H9 (cell line): ENCODE results near the gene ITGB7. TPM values are rescaled to one million over a fixed set of nuclear protein-coding genes. Genes with fewer than 3 reads are reported as not detected.

Source experiments
- DNase-seq: peaks from one replicate; pipeline ENCODE4 v3.0.0-alpha.2; 2017
- H2AFZ ChIP-seq: one replicate; pipeline ENCODE4 v1.6.1; 2013; ENCODE audit warnings: mild to moderate bottlenecking, low read length, control low read depth, moderate library complexity
- H2AK5ac ChIP-seq: 2 replicates; pipeline ENCODE4 v1.6.1; 2013; ENCODE audit warnings: low read length, control low read depth, mixed read lengths; ENCODE audit not compliant: insufficient read length
- H2BK120ac ChIP-seq: one replicate; pipeline ENCODE4 v1.6.1; 2013; ENCODE audit warnings: low read depth, mild to moderate bottlenecking, low read length, control low read depth, inconsistent platforms; ENCODE audit not compliant: poor library complexity, severe bottlenecking
- H2BK12ac ChIP-seq: 2 replicates; pipeline ENCODE4 v1.6.1; 2013; ENCODE audit warnings: low read length, control low read depth, mixed read lengths, low read depth; ENCODE audit not compliant: insufficient read length
- H2BK15ac ChIP-seq: 2 replicates; pipeline ENCODE4 v1.6.1; 2013; ENCODE audit warnings: low read depth, low read length, control low read depth
- H2BK20ac ChIP-seq: one replicate; pipeline ENCODE4 v1.6.1; 2013; ENCODE audit warnings: low read depth, mild to moderate bottlenecking, low read length, control low read depth, inconsistent platforms; ENCODE audit not compliant: poor library complexity, severe bottlenecking
- H2BK5ac ChIP-seq: 2 replicates; pipeline ENCODE4 v1.6.1; 2013; ENCODE audit warnings: low read length, control low read depth, mixed read lengths; ENCODE audit not compliant: insufficient read length
- H3K14ac ChIP-seq: 2 replicates; pipeline ENCODE4 v1.6.1; 2013; ENCODE audit warnings: low read length, control low read depth; ENCODE audit not compliant: insufficient read depth
- H3K18ac ChIP-seq: 2 replicates; pipeline ENCODE4 v1.6.1; 2013; ENCODE audit warnings: low read depth, mild to moderate bottlenecking, mixed read lengths, low read length, control low read depth; ENCODE audit not compliant: insufficient read length
- H3K23ac ChIP-seq: 2 replicates; pipeline ENCODE4 v1.6.1; 2013; ENCODE audit warnings: low read length, control low read depth, mixed read lengths, low read depth; ENCODE audit not compliant: insufficient read length
- H3K23me2 ChIP-seq: 2 replicates; pipeline ENCODE4 v1.6.1; 2013; ENCODE audit warnings: low read depth, mild to moderate bottlenecking, mixed read lengths, low read length, control low read depth; ENCODE audit not compliant: insufficient read length, poor library complexity, severe bottlenecking
- H3K27ac ChIP-seq: 2 replicates; pipeline ENCODE4 v1.5.1; 2013; ENCODE audit warnings: low read length, control low read depth, mixed read lengths, low read depth; ENCODE audit not compliant: insufficient read length
- H3K27me3 ChIP-seq: 2 replicates; pipeline ENCODE4 v1.6.1; 2013; ENCODE audit warnings: low read length, control low read depth, inconsistent platforms; ENCODE audit not compliant: insufficient read depth
- H3K4ac ChIP-seq: 2 replicates; pipeline ENCODE4 v1.6.1; 2013; ENCODE audit warnings: low read depth, mild to moderate bottlenecking, control low read depth, inconsistent platforms, low read length, moderate library complexity
- H3K4me1 ChIP-seq: 2 replicates; pipeline ENCODE4 v1.6.1; 2013; ENCODE audit warnings: low read length, control low read depth, inconsistent platforms; ENCODE audit not compliant: insufficient read depth
- H3K4me2 ChIP-seq: 2 replicates; pipeline ENCODE4 v1.6.1; 2013; ENCODE audit warnings: low read length, control low read depth, mixed read lengths; ENCODE audit not compliant: insufficient read length, insufficient read depth
- H3K56ac ChIP-seq: 2 replicates; pipeline ENCODE4 v1.6.1; 2013; ENCODE audit warnings: low read depth, mild to moderate bottlenecking, mixed read lengths, low read length, control low read depth; ENCODE audit not compliant: insufficient read length
- H3K79me1 ChIP-seq: 2 replicates; pipeline ENCODE4 v1.6.1; 2013; ENCODE audit warnings: low read depth, mild to moderate bottlenecking, moderate library complexity, low read length, control low read depth, inconsistent platforms; ENCODE audit not compliant: insufficient read depth, poor library complexity, severe bottlenecking
- H3K79me2 ChIP-seq: 2 replicates; pipeline ENCODE4 v1.6.1; 2013; ENCODE audit warnings: low read length, control low read depth, inconsistent platforms; ENCODE audit not compliant: insufficient read depth
- H3K9ac ChIP-seq: 2 replicates; pipeline ENCODE4 v1.6.1; 2013; ENCODE audit warnings: low read length, control low read depth, mixed read lengths; ENCODE audit not compliant: insufficient read length; ENCODE audit errors: extremely low read depth
- H3K9me3 ChIP-seq: one replicate; pipeline ENCODE4 v1.6.1; 2013; ENCODE audit warnings: low read depth, low read length, inconsistent platforms; ENCODE audit not compliant: control insufficient read depth
- H3T11ph ChIP-seq: one replicate; pipeline ENCODE4 v1.6.1; 2013; ENCODE audit warnings: mild to moderate bottlenecking, low read length, control low read depth, inconsistent platforms
- H4K20me1 ChIP-seq: one replicate; pipeline ENCODE4 v1.6.1; 2013; ENCODE audit not compliant: control insufficient read depth, insufficient read length, insufficient read depth
- H4K5ac ChIP-seq: 2 replicates; pipeline ENCODE4 v1.6.1; 2013; ENCODE audit warnings: low read depth, mild to moderate bottlenecking, mixed read lengths, low read length, control low read depth; ENCODE audit not compliant: insufficient read length
- H4K8ac ChIP-seq: replicated peaks from 2 replicates; pipeline ENCODE4 v1.6.1; 2013; ENCODE audit warnings: low read length, control low read depth, mixed read lengths, low read depth; ENCODE audit not compliant: insufficient read length
- H4K91ac ChIP-seq: 2 replicates; pipeline ENCODE4 v1.6.1; 2013; ENCODE audit warnings: low read depth, mild to moderate bottlenecking, moderate library complexity, mixed read lengths, low read length, control low read depth; ENCODE audit not compliant: insufficient read length
- H3K27ac Mint-ChIP-seq, 3 experiments: 2 replicates in 2 of 3; 3 replicates in 1 of 3; pipeline ENCODE4 v1.8.0; 2020 to 2021; ENCODE audit warnings: mixed read lengths in 3 of 3, mild to moderate bottlenecking in 1 of 3, moderate library complexity in 1 of 3
- H3K27me3 Mint-ChIP-seq: 2 replicates; pipeline ENCODE4 v1.8.0; 2021; ENCODE audit warnings: low read depth, mild to moderate bottlenecking, moderate library complexity, mixed read lengths
- H3K36me3 Mint-ChIP-seq, 3 experiments: 2 replicates in 2 of 3; 3 replicates in 1 of 3; pipeline ENCODE4 v1.8.0; 2020 to 2021; ENCODE audit warnings: low read depth in 3 of 3, mixed read lengths in 3 of 3; ENCODE audit not compliant: insufficient read depth in 1 of 3
- H3K4me1 Mint-ChIP-seq, 2 experiments: 2 replicates each; pipeline ENCODE4 v1.8.0; 2020; ENCODE audit warnings: mixed read lengths in 2 of 2
- H3K4me3 Mint-ChIP-seq, 2 experiments: 2 replicates in 1 of 2; 3 replicates in 1 of 2; pipeline ENCODE4 v1.8.0; 2020 to 2021; ENCODE audit warnings: mild to moderate bottlenecking in 2 of 2, mixed read lengths in 2 of 2, moderate library complexity in 1 of 2
- H3K9me3 Mint-ChIP-seq, 2 experiments: 2 replicates in 1 of 2; 3 replicates in 1 of 2; pipeline ENCODE4 v1.8.0; 2020; ENCODE audit warnings: mild to moderate bottlenecking in 2 of 2, mixed read lengths in 2 of 2, moderate library complexity in 1 of 2
- WGBS: extraction: QIAGEN DNeasy Blood & Tissue Kit; methylation state at CpG from one replicate; pipeline ENCODE4 v1.1.7; 2013; ENCODE audit warnings: missing lambda C conversion rate, low lambda C conversion rate, mixed read lengths; ENCODE audit not compliant: insufficient read length; ENCODE audit errors: extremely low coverage; 5-methylcytosine and 5-hydroxymethylcytosine counted together
- total RNA-seq: library from RNA; stranded (reverse); gene quantifications from 2 replicates; pipeline ENCODE4 v1.2.1, GENCODE V29; 2021
- TF ChIP-seq, protein P1 (sequence below): fragments of 200-600 bp; sonication (generic); conservative IDR thresholded peaks from 3 replicates; pipeline ENCODE4 v1.8.0; 2021; ENCODE audit warnings: antibody characterized with exemption, mild to moderate bottlenecking

Gene ITGB7
- total RNA-seq, 1 experiment from 2014 or later: 0.39 TPM

DNA sequence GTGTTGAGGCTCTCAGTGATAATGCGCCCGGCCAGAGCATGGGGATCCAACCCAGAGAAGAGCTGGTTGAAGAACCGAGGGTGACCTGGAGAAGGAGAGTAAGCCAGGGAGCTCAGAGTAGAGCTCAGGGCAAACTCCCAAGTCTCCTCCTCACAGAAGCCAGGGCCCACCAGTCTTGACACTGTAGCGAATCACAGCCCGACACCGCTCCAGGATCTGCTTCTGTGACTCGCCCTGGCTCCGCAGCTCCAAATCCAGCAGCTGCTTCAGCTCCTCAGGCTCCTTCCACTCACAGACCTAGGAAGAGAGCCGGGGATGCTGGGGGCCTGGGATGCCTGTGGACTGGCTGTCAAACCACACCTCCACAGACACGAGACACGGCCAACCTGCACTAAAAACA, 34.7 kb downstream of the ITGB7 start:
- no peak overlapping the region for H3K27ac Mint-ChIP-seq
- H3K23me2 ChIP-seq: no peaks in the 10 kb centered on the region
- no peak overlapping the region for H4K8ac ChIP-seq
- no peak overlapping the region for H3K14ac ChIP-seq
- H3K36me3 Mint-ChIP-seq: peaks cover 0 to 6% (median 0%) of the 10 kb centered on the region in 3 experiments; a peak in 1 of 7 replicates
- peaks cover 93% of the 10 kb centered on the region for H3K27me3 Mint-ChIP-seq
- no peak overlapping the region for H2BK5ac ChIP-seq
- H3T11ph ChIP-seq: no peak overlapping the region
- H3K4me3 Mint-ChIP-seq: no peak overlapping the region
- no peak overlapping the region for H3K27ac ChIP-seq
- H3K18ac ChIP-seq: no peak overlapping the region
- H3K79me1 ChIP-seq: no peaks in the 10 kb centered on the region
- H3K27me3 ChIP-seq: peaks cover 26% of the 10 kb centered on the region
- H3K4me1 ChIP-seq: no peaks in the 10 kb centered on the region; the same call in 1 of the 2 replicates
- no peak overlapping the region for H2BK20ac ChIP-seq
- H3K56ac ChIP-seq: no peak overlapping the region
- H4K91ac ChIP-seq: no peak overlapping the region
- H3K4ac ChIP-seq: no peak overlapping the region
- H2AK5ac ChIP-seq: no peak overlapping the region
- H4K20me1 ChIP-seq: no peaks in the 10 kb centered on the region
- H3K79me2 ChIP-seq: no peaks in the 10 kb centered on the region
- H4K5ac ChIP-seq: no peak overlapping the region
- peaks cover 11 to 21% of the 10 kb centered on the region in 2 experiments for H3K4me1 Mint-ChIP-seq
- TF ChIP-seq, protein P1, sequence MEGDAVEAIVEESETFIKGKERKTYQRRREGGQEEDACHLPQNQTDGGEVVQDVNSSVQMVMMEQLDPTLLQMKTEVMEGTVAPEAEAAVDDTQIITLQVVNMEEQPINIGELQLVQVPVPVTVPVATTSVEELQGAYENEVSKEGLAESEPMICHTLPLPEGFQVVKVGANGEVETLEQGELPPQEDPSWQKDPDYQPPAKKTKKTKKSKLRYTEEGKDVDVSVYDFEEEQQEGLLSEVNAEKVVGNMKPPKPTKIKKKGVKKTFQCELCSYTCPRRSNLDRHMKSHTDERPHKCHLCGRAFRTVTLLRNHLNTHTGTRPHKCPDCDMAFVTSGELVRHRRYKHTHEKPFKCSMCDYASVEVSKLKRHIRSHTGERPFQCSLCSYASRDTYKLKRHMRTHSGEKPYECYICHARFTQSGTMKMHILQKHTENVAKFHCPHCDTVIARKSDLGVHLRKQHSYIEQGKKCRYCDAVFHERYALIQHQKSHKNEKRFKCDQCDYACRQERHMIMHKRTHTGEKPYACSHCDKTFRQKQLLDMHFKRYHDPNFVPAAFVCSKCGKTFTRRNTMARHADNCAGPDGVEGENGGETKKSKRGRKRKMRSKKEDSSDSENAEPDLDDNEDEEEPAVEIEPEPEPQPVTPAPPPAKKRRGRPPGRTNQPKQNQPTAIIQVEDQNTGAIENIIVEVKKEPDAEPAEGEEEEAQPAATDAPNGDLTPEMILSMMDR: no peak
- no peak overlapping the region for H2AFZ ChIP-seq
- no peak overlapping the region for H3K4me2 ChIP-seq
- H2BK15ac ChIP-seq: no peak overlapping the region
- no peaks in the 10 kb centered on the region for H3K9me3 ChIP-seq
- H3K9ac ChIP-seq: no peak overlapping the region
- no peak for DNase-seq
- no peak overlapping the region for H2BK120ac ChIP-seq
- no peak overlapping the region for H3K23ac ChIP-seq
- no peak overlapping the region for H2BK12ac ChIP-seq
- no CpG with 5 or more reads among the region's 11 CpGs for WGBS
- H3K9me3 Mint-ChIP-seq: no peaks in the 10 kb centered on the region; a peak in 1 of 5 replicates
